GM18502 (cell line): ENCODE data around the gene ANKS1A.
"Not testable (repeated sequence)": the region's sequence is repeated elsewhere in the genome, so short reads cannot be mapped to it uniquely, and the experiment has no call there.

Source experiments
- ATAC-seq: cut with Tn5 transposase; IDR thresholded peaks from one replicate; pipeline ENCODE4 v1.9.1; 2021; ENCODE audit warnings: mild to moderate bottlenecking; ENCODE audit not compliant: unreplicated experiment, poor library complexity

Gene ANKS1A

GRCh38 chr6:34984416-34984815, 95.4 kb downstream of the ANKS1A start:
- no peak for ATAC-seq

GRCh38 chr6:34985236-34985635, 96.2 kb downstream of the ANKS1A start:
- no peak for ATAC-seq

- no peak for ATAC-seq
Measured at GRCh38 chr6:34986845-34987246, 97.8 kb downstream of the ANKS1A start.

GRCh38 chr6:34987506-34987905, 98.5 kb downstream of the ANKS1A start:
- no peak for ATAC-seq

DNA sequence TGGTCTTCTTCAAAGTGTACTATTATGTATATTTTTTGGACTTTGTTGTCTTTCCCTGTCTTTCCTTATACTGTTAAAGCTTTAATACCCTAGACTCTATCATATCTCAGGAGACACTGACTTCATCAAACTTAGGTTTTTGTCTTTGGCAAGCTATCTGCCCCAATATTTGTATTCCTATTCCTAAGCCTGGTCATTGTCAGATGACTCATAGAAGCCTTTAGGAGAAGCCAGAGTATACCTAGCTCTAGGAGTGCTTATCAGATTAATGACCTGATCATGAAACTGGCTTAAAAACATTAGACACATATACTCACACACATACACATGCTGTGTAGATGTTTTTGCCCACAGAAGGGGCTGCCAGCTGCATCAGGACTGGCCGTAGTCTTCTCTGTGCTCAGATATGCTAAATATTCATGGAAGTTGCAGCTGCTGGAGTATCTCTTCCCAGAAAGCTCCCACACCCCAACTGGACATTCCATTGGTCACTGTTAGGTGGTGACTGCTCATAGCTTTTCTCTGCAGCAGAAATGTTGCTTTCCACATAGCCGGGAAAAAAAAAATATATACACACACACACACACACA, 102.0 kb downstream of the ANKS1A start:
- ATAC-seq, result no peak

GRCh38 chr6:34992376-34992775, 103.3 kb downstream of the ANKS1A start:
- ATAC-seq, result no peak

- no peak for ATAC-seq
Measured at GRCh38 chr6:34993213-34993612, 104.2 kb downstream of the ANKS1A start.

- ATAC-seq, result no peak
Measured at GRCh38 chr6:34994693-34995092, 105.6 kb downstream of the ANKS1A start.

DNA sequence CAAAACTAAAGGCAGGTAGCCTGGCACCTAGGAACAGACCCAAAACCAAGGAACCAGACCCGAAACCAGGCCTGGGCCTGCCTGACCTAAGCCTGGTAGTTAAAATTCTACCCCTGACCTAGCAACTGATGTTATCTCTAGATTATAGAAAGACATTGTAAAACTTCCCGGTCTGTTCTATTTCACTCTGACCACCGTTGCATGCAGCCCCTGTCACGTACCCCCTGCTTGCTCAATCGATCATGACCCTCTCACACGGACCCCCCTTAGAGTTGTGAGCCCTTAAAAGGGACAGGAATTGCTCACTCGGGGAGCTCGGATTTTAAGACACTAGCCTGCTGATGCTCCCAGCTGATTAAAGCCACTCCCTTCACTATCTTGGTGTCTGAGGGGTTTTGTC, 109.4 kb downstream of the ANKS1A start:
- not testable (repeated sequence) for ATAC-seq

DNA sequence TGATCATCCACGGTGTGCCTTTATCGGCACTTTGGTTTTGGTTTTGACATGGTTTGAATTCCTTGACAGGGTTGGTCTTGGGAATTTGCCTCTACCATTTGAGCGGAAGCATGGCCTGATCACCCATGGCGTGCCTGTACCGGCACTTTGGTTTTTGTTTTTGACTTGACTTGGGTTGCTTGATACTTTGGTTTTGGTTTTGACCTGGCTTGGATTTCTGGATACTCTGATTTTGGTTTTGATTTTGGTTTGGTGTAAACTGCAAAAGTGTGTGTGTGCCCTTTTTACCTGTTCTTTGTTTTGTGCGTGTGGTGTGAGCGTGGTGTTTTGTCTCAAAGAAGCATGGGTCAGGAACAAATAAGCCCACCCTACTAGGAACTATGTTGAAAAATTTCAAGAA, 110.1 kb downstream of the ANKS1A start:
- not testable (repeated sequence) for ATAC-seq

DNA sequence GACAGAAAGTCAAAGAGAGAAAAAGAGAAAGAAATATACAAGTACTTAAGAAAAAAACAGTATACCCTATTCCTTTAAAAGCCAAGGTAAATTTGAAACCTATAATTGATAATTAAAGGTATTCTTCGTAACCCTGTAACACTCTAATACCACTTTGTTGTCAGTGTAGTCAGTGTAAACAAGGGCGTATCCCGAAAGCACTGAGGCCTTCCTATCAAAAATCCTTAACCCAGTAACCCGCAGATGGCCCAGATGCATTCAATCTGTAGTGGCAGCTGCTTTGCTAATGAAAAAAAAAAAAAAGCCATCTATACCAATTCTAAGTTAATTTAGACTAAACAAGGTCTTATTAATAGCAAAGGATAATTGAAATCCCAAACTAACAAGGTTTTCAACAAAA, 110.9 kb downstream of the ANKS1A start:
- ATAC-seq, result not testable (repeated sequence)

- ATAC-seq, result not testable (repeated sequence)
Measured at GRCh38 chr6:35001349-35001748, 112.3 kb downstream of the ANKS1A start.

- ATAC-seq, result not testable (repeated sequence)
Measured at GRCh38 chr6:35003886-35004530, 115.0 kb downstream of the ANKS1A start.

GRCh38 chr6:35007016-35007415, 118.0 kb downstream of the ANKS1A start:
- ATAC-seq, result no peak

DNA sequence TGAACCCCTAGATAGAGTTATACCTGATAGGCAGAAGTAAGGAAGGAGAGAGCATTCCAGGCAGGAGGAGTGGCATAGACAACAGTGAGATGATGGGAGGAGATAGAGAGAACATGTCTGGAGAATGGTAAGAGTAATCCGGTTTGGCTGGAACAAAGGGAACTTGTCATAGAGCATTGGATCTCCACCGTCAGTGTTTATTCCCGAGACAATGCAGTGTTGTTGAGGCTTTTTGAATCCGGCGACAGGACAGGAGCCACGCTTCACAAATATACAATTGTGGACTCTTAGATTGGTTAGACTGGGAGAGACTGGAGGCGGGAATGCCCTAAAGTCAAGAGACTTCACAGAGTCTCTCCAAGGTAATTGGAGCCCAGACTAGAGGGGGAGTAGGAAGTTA, 119.8 kb downstream of the ANKS1A start:
- ATAC-seq, result no peak

DNA sequence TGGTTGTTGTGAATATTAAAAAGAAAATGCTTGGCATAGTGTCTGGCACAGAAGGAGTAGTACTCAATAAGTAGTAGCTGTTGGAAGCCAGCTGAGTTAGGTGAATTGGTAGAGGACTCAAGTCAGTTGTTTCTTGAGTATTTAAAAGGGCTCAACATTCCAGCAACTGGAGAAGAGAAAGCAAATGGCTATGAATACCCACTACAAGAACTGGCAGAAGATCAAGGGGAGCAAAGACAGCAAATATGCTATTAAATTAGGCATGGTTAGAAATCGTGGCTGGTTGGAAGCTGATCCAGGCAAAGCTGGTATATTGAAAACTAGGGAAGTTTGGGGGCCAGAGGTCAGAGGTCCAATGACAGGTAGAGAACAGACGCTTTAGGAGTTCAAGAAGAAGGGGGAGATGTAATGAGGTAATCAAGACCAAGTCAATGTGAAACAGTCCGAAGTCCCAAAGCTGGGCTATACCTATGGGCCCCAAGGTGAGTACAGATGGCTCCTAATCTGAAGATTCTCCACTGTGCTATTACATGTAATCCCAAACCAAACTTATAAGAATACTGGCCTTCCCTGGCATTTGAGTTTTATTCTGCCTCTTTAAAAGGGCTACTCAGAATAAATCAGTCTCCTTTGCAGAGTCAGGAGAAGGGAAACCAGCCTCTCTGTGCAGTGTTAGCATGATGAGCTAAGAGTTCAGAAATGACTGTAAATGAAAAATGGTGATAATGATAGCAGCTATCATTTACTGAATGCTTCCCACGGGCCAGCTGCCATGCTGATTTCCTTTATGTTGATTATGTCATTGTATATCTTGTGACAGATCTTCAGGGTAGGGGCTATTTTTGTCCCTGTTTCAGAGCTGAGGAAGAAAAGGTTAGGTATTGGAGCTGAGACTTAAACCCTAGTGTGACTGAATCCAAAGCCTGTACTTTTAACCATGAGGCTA, 122.3 kb downstream of the ANKS1A start:
- ATAC-seq, result peak; percentile 57

DNA sequence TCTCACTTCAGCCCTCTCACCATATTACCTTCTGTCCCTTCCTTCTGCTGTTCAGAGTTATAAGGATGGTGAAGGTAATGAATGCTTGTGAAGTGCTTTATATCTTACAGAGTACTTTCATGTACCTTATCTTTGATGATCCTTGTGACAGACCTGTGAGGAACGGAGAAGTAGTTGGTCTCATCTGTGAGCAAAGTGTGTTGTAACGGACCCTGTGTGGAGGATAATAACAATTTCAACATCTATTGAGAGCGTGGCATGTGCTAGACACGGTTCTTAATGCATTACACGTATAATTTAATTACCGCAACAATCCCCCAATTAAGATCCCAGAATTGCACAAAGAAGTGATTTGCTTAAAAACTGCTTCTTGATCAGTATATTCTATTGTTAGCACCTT, 124.6 kb downstream of the ANKS1A start:
- no peak for ATAC-seq

DNA sequence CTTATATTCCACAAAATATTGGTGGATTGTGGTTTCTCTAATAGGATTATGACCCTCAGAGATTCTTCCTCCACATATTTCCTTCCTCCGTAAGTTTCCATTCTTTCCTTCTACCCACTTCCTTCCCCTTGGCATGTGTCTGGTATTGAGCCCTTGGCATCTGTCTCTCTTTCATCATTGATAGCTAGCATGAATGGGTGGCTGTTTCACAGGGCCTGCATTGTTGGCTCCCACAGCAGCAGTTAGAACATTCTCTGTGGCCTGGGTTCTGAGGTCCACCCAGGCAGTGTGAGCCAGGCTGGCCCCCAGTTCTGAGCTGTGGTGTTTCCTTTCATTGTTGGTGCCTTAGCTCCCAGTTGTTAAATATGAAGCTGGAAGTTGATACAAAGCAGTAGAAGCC, 125.3 kb downstream of the ANKS1A start:
- no peak for ATAC-seq

- no peak for ATAC-seq
Measured at GRCh38 chr6:35014786-35015185, 125.7 kb downstream of the ANKS1A start.

GRCh38 chr6:35015476-35015875, 126.4 kb downstream of the ANKS1A start:
- no peak for ATAC-seq

- no peak for ATAC-seq
Measured at GRCh38 chr6:35015996-35016395, 126.9 kb downstream of the ANKS1A start.
